GM12878 (cell line): ENCODE measurements around the gene COQ8B. TPM values are rescaled to one million over a fixed set of nuclear protein-coding genes. Genes with fewer than 3 reads are reported as not detected.

Experiments
- ATAC-seq: fragments of 200-7000 bp; cut with Tn5 transposase; 3 replicates; pipeline ENCODE4 v1.9.1; 2020; ENCODE audit warnings: mild to moderate bottlenecking, moderate library complexity
- BruUV-seq: library from RNA; stranded (reverse); fragments of 400-500 nt; replicated peaks from 2 replicates; lab custom pipeline; 2021; lab: Mats Ljungman, UMichigan
- CTCF ChIA-PET: fragments of 300-600 bp; sonication (Branson Sonifier 250); formaldehyde crosslinking; extraction: SDS; loops from one replicate; lab custom pipeline; 2021; ENCODE audit warnings: inconsistent platforms; lab: Yijun Ruan, JAX
- POLR2A ChIA-PET: fragments of 350-600 bp; formaldehyde crosslinking; extraction: SDS; loops from one replicate; lab custom pipeline; 2021; ENCODE audit warnings: inconsistent platforms; lab: Charles Lee
- RAD21 ChIA-PET: fragments of 300-600 bp; sonication (Branson Sonifier 250); formaldehyde crosslinking; loops from one replicate; lab custom pipeline; 2023; ENCODE audit warnings: antibody characterized with exemption; ENCODE audit not compliant: unreplicated experiment; lab: Charles Lee
- SMC1A ChIA-PET: fragments of 300-600 bp; sonication (Branson Sonifier 250); formaldehyde crosslinking; loops from one replicate; lab custom pipeline; 2023; ENCODE audit not compliant: unreplicated experiment, uncharacterized antibody; lab: Charles Lee
- DNase-seq: peaks from one replicate; pipeline ENCODE4 v3.0.0-alpha.2; 2011; ENCODE audit warnings: low read depth, low spot score
- FAIRE-seq: peaks from 3 replicates; lab custom pipeline; 2011; peaks lifted over from hg19 to GRCh38; lab: Jason Lieb, UNC
- H2AFZ ChIP-seq: 2 replicates; pipeline ENCODE4 v1.6.0; 2011; ENCODE audit warnings: low read depth, low read length, control low read depth; ENCODE audit not compliant: control insufficient read depth
- H3K27ac ChIP-seq: 2 replicates; pipeline ENCODE4 v1.5.1; 2011; ENCODE audit warnings: control low read depth; ENCODE audit not compliant: control insufficient read depth, insufficient read depth
- H3K27me3 ChIP-seq, 2 experiments: replicated peaks in 1 of 2; 2 replicates each; pipeline versions ENCODE4 v1.6.0 to v1.6.1; 2011; ENCODE audit warnings: low read length in 1 of 2; ENCODE audit not compliant: control insufficient read depth in 2 of 2, insufficient read depth in 2 of 2
- H3K36me3 ChIP-seq, 2 experiments: 2 replicates each; pipeline ENCODE4 v1.5.1; 2011; ENCODE audit warnings: low read length in 1 of 2; ENCODE audit not compliant: control insufficient read depth in 2 of 2, insufficient read depth in 2 of 2
- H3K4me1 ChIP-seq: 2 replicates; pipeline ENCODE4 v1.6.1; 2011; ENCODE audit warnings: mild to moderate bottlenecking, low read length, moderate library complexity, mixed read lengths; ENCODE audit not compliant: control insufficient read depth, insufficient read depth
- H3K4me2 ChIP-seq: 2 replicates; pipeline ENCODE4 v1.6.0; 2011; ENCODE audit warnings: control low read depth; ENCODE audit not compliant: control insufficient read depth, insufficient read depth
- H3K4me3 ChIP-seq: fragments of 200-600 bp; sonication (generic); 2 replicates; pipeline ENCODE4 v1.5.1; 2016
- H3K79me2 ChIP-seq: 2 replicates; pipeline ENCODE4 v1.6.0; 2011; ENCODE audit warnings: low read length; ENCODE audit not compliant: control insufficient read depth, insufficient read depth
- H3K9ac ChIP-seq: 2 replicates; pipeline ENCODE4 v1.8.0; 2011; ENCODE audit warnings: low read length, control low read depth, mixed read lengths; ENCODE audit not compliant: control insufficient read depth, insufficient read depth
- H3K9me3 ChIP-seq: replicated peaks from 3 replicates; pipeline ENCODE4 v1.5.1; 2011; ENCODE audit warnings: mild to moderate bottlenecking, low read length; ENCODE audit not compliant: control insufficient read depth, insufficient read depth
- H4K20me1 ChIP-seq: 2 replicates; pipeline ENCODE4 v1.6.0; 2011; ENCODE audit not compliant: control insufficient read depth, insufficient read depth
- EGR1 ChIP-seq, 2 experiments: IDR thresholded peaks; 1 replicate in 1 of 2; 2 replicates in 1 of 2; pipeline ENCODE4 v1.6.1; 2011 to 2012; ENCODE audit warnings: low read depth in 2 of 2, low read length in 2 of 2, borderline replicate concordance in 1 of 2, mild to moderate bottlenecking in 1 of 2, moderate library complexity in 1 of 2
- HDGF ChIP-seq: fragments of 450-650 bp; IDR thresholded peaks from 2 replicates; pipeline ENCODE4 v1.6.1; 2016; ENCODE audit warnings: antibody characterized with exemption
- MYB ChIP-seq: fragments of 150-350 bp; IDR thresholded peaks from 2 replicates; pipeline ENCODE4 v1.6.1; 2014; ENCODE audit warnings: mild to moderate bottlenecking, low read depth, low read length, borderline replicate concordance
- PAX8 ChIP-seq: fragments of 450-650 bp; IDR thresholded peaks from 2 replicates; pipeline ENCODE4 v1.6.1; 2017; ENCODE audit warnings: mild to moderate bottlenecking, moderate library complexity
- SMAD5 ChIP-seq: IDR thresholded peaks from 2 replicates; pipeline ENCODE4 v1.6.1; 2016; ENCODE audit warnings: antibody characterized with exemption, low read depth
- TBL1XR1 ChIP-seq: IDR thresholded peaks from 2 replicates; pipeline ENCODE4 v1.6.1; 2012; ENCODE audit warnings: low read depth, low read length, improper control_type of control experiment
- WRNIP1 ChIP-seq: IDR thresholded peaks from 2 replicates; pipeline ENCODE4 v1.6.1; 2011; ENCODE audit warnings: low read depth, low read length, improper control_type of control experiment, borderline replicate concordance
- YY1 ChIP-seq: IDR thresholded peaks from 2 replicates; pipeline ENCODE4 v1.6.1; 2011; ENCODE audit warnings: low read depth, mild to moderate bottlenecking, low read length
- ZNF207 ChIP-seq: fragments of 450-650 bp; IDR thresholded peaks from 2 replicates; pipeline ENCODE4 v1.6.1; 2014; ENCODE audit warnings: antibody characterized with exemption, mild to moderate bottlenecking, borderline replicate concordance
- ZNF384 ChIP-seq: IDR thresholded peaks from 2 replicates; pipeline ENCODE4 v1.6.1; 2012; ENCODE audit warnings: low read depth, mild to moderate bottlenecking, low read length, improper control_type of control experiment, borderline replicate concordance
- WGBS: methylation state at CpG from one replicate; pipeline ENCODE4 v1.1.6; 2016; ENCODE audit warnings: low lambda C conversion rate; ENCODE audit not compliant: insufficient replicate concordance, insufficient coverage; ENCODE audit errors: missing lambda C conversion rate; 5-methylcytosine and 5-hydroxymethylcytosine counted together
- in situ Hi-C: fragments of 300-500 bp; cut with MboI; formaldehyde crosslinking; loops from 9 replicates; pipeline ENCODE4 v1.14.3; 2018; ENCODE audit warnings: mixed read lengths
- intact Hi-C: fragments of 100-400 bp; cut with micrococcal nuclease; formaldehyde crosslinking; loops from one replicate; pipeline ENCODE4 v1.14.2; 2022; ENCODE audit not compliant: unreplicated experiment
- polyA plus RNA-seq, 11 experiments: library from polyadenylated mRNA; depleted of rRNA in 4 of 11; unstranded in 6 of 11; stranded (reverse) in 5 of 11; fragments of >200 nt; fragmentation: Nextera tagmentation in 4 of 11; fragmentation: Illumina TruSeq in 1 of 11; extraction: Ambion mirVana in 4 of 11; extraction: Trizol in 1 of 11; gene quantifications; 1 replicate in 1 of 11; 2 replicates in 10 of 11; pipeline versions ENCODE4 v1.2.1 to v1.2.3, GENCODE V29; 2011 to 2016; ENCODE audit warnings: inconsistent platforms in 2 of 11, missing spikeins in 2 of 11, low read depth in 1 of 11
- total RNA-seq, 4 experiments: library from RNA; depleted of rRNA in 3 of 4; stranded (reverse); fragments of >200 nt in 3 of 4; fragmentation: Illumina TruSeq in 1 of 4; extraction: Trizol in 1 of 4; gene quantifications; 2 replicates each; pipeline versions ENCODE4 v1.2.1 to v1.2.3, GENCODE V29; 2013 to 2021
- TF ChIP-seq, protein P1 (sequence below), 3 experiments: IDR thresholded peaks in 2 of 3; conservative IDR thresholded peaks in 1 of 3; 2 replicates each; pipeline ENCODE4 v1.5.1; 2011; ENCODE audit warnings: low read depth in 3 of 3, low read length in 3 of 3, mild to moderate bottlenecking in 3 of 3, control low read depth in 2 of 3, moderate library complexity in 2 of 3, inconsistent platforms in 1 of 3, mixed read lengths in 1 of 3; ENCODE audit not compliant: control insufficient read depth in 2 of 3, insufficient read depth in 1 of 3; ENCODE audit errors: extremely low read depth in 1 of 3
- TF ChIP-seq, protein P2 (sequence below): IDR thresholded peaks from 2 replicates; pipeline ENCODE4 v1.6.1; 2012; ENCODE audit warnings: low read depth, low read length, improper control_type of control experiment

COQ8B gene
- total and polyA plus RNA-seq, 10 of the 15 experiments (the other 5 are each of a cell fraction or from before 2014, with no cell fraction given): 0.39 to 37.1 (median 16.8) TPM

DNA sequence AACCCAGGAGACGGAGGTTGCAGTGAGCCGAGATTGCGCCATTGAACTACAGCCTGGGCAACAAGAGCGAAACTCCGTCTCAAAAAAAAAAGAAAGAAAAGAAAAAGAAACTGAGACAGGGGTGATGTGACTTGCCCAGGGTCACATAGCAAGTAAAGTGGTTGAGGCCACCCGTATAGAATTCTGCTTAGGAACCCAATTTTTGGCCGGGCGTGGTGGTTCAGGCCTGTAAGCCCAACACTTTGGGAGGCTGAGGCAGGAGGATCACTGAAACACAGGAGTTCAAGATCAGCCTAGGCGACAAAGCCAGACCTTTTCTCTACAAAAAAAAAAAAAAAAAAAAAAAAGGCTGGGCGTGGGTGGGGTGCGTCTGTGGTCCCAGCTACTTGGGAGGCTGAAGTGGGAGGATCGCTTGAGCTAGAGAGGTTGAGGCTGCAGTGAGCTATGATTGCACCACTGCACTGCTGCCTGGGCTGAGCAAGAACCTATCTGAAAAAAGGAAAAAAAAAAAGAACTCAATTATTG lies 35.6 kb upstream of the COQ8B start:
- ChIA-PET SMC1A (interaction anchor here (0.8 to 13.2 kb wide), 9 partner anchors 8 to 91 kb away, joined by 3 to 256 read pairs (median 6); partner anchors contain the start of genes COQ8B, EGLN2, ITPKC and MIA), CTCF (interaction anchor here (0.7 to 9.0 kb wide), 9 partner anchors 9 to 89 kb away, joined by 3 to 72 read pairs (median 5); partner anchors contain the start of genes EGLN2 and RAB4B), POLR2A (interaction anchor here (0.6 to 9.5 kb wide), 13 partner anchors 9 to 1276 kb away, joined by 3 to 331 read pairs (median 7); partner anchors contain the start of genes EGLN2, ITPKC, MIA and RAB4B), RAD21 (interaction anchor here (0.7 to 16.3 kb wide), 10 partner anchors 24 to 89 kb away, joined by 3 to 291 read pairs (median 6); partner anchors contain the start of genes COQ8B, EGLN2, ITPKC and MIA)
- FAIRE-seq: no peak
- Histone ChIP-seq H3K4me3 (peak overlapping the region; percentile 94), H3K27ac (peak overlapping the region; percentile 98), H3K4me1 (peaks cover 27% of the 10 kb centered on the region), H3K9me3 (no peaks in the 10 kb centered on the region), H2AFZ (no peak overlapping the region), H3K9ac (peak overlapping the region; percentile 99), H3K79me2 (peaks cover 86% of the 10 kb centered on the region), H4K20me1 (peaks cover 14% of the 10 kb centered on the region), H3K27me3 (no peaks in the 10 kb centered on the region)
- intact Hi-C loops (loop anchor here (5.0 kb wide), 1 partner anchor 90 kb away; no protein-coding TSS in a partner anchor), in situ Hi-C loops (no loop called here)
- WGBS: 0% methylated on average over 9 of the region's 12 CpGs
- no TSS peak for BruUV-seq
- no peak for DNase-seq
- ATAC-seq: no peak
- TF ChIP-seq ZNF384 (peak; percentile 61; the same call in 1 of the 2 replicates), ZNF207 (no peak), TBL1XR1 (no peak), HDGF (peak; percentile 16; the same call in 1 of the 2 replicates), YY1 (no peak), WRNIP1 (no peak), PAX8 (no peak), SMAD5 (no peak), MYB (no peak), EGR1 (IDR thresholded peaks at IDR 0.05; ENCODE audit: borderline replicate concordance in 1 of 2, low read depth in 2 of 2, low read length in 2 of 2) (peak in 1 of 2 experiments; percentile 61; a peak in 1 of 3 replicates)
- TF ChIP-seq, protein P1, sequence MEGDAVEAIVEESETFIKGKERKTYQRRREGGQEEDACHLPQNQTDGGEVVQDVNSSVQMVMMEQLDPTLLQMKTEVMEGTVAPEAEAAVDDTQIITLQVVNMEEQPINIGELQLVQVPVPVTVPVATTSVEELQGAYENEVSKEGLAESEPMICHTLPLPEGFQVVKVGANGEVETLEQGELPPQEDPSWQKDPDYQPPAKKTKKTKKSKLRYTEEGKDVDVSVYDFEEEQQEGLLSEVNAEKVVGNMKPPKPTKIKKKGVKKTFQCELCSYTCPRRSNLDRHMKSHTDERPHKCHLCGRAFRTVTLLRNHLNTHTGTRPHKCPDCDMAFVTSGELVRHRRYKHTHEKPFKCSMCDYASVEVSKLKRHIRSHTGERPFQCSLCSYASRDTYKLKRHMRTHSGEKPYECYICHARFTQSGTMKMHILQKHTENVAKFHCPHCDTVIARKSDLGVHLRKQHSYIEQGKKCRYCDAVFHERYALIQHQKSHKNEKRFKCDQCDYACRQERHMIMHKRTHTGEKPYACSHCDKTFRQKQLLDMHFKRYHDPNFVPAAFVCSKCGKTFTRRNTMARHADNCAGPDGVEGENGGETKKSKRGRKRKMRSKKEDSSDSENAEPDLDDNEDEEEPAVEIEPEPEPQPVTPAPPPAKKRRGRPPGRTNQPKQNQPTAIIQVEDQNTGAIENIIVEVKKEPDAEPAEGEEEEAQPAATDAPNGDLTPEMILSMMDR (IDR thresholded peaks at IDR 0.05 in 2 of 3, conservative IDR thresholded peaks at IDR 0.05 in 1 of 3; ENCODE audit: control insufficient read depth in 2 of 3, extremely low read depth in 1 of 3, insufficient read depth in 1 of 3, low read depth in 3 of 3, low read length in 3 of 3): no peak
- TF ChIP-seq, protein P2, sequence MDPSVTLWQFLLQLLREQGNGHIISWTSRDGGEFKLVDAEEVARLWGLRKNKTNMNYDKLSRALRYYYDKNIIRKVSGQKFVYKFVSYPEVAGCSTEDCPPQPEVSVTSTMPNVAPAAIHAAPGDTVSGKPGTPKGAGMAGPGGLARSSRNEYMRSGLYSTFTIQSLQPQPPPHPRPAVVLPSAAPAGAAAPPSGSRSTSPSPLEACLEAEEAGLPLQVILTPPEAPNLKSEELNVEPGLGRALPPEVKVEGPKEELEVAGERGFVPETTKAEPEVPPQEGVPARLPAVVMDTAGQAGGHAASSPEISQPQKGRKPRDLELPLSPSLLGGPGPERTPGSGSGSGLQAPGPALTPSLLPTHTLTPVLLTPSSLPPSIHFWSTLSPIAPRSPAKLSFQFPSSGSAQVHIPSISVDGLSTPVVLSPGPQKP: no peak
- TF ChIP-seq, all 136 proteins: peak for 3
- Histone ChIP-seq H3K36me3 (peaks cover 2 to 18% of the 10 kb centered on the region in 2 experiments; a peak in 3 of 4 replicates), H3K4me2 (peak overlapping the region; percentile 86)
